GM12892 (cell line): Measurements from ENCODE around the gene PIAS4.
"Not testable (repeated sequence)": the region's sequence is repeated elsewhere in the genome, so short reads cannot be mapped to it uniquely, and the experiment has no call there.

Source experiments
- POLR2A ChIP-seq: IDR thresholded peaks from 2 replicates; pipeline ENCODE4 v1.6.1; 2011; ENCODE audit warnings: low read depth, low read length, control low read depth
- POLR2AphosphoS5 ChIP-seq: IDR thresholded peaks from 2 replicates; pipeline ENCODE4 v1.6.1; 2011; ENCODE audit warnings: low read depth, low read length, control low read depth

- not testable (repeated sequence) for TF ChIP-seq POLR2A, POLR2AphosphoS5
Measured at GRCh38 chr19:3998667-3999412, 8.7 kb upstream of the PIAS4 start.
